A549 (cell line): ENCODE data around the gene HARBI1. TPM values are rescaled to one million over a fixed set of nuclear protein-coding genes. Genes with fewer than 3 reads are reported as not detected.

ENCODE experiments used
- ATAC-seq, 2 experiments: fragments of 200-7000 bp in 1 of 2; fragments of >200 bp in 1 of 2; cut with Nextera tagmentation in 1 of 2; cut with Tn5 transposase in 1 of 2; 3 replicates each; pipeline versions ENCODE4 v1.8.0 to v1.9.1; 2018 to 2020; ENCODE audit warnings: mild to moderate bottlenecking in 1 of 2, moderate library complexity in 1 of 2
- CTCF ChIA-PET: fragments of 300-600 bp; sonication (Branson Sonifier 250); formaldehyde crosslinking; extraction: SDS; loops from one replicate; lab custom pipeline; 2021; ENCODE audit warnings: antibody characterized with exemption, inconsistent platforms; lab: Yijun Ruan, JAX
- POLR2A ChIA-PET: fragments of 350-600 bp; formaldehyde crosslinking; extraction: SDS; loops from one replicate; lab custom pipeline; 2021; ENCODE audit warnings: antibody characterized with exemption, inconsistent platforms; lab: Yijun Ruan, JAX
- DNase-seq, 2 experiments: peaks; one replicate each; pipeline versions ENCODE4 v3.0.0 to v3.0.0-alpha.2; 2011 to 2016; ENCODE audit warnings: low read depth in 1 of 2, low spot score in 1 of 2
- FAIRE-seq: peaks from 2 replicates; lab custom pipeline; 2011; peaks lifted over from hg19 to GRCh38; lab: Jason Lieb, UNC
- H3K27ac ChIP-seq, 2 experiments: fragments of >200 bp; sonication (Bioruptor Twin); formaldehyde crosslinking; 3 replicates each; pipeline ENCODE4 v1.5.1; 2016 to 2017
- H3K4me1 ChIP-seq: fragments of >200 bp; sonication (Bioruptor Twin); formaldehyde crosslinking; 3 replicates; pipeline ENCODE4 v1.6.1; 2016
- H3K4me2 ChIP-seq: fragments of >200 bp; sonication (Bioruptor Twin); formaldehyde crosslinking; 3 replicates; pipeline ENCODE4 v1.6.1; 2016
- H3K4me3 ChIP-seq: fragments of >200 bp; sonication (Bioruptor Twin); formaldehyde crosslinking; 3 replicates; pipeline ENCODE4 v1.5.1; 2016
- H3K9me3 ChIP-seq: fragments of >200 bp; sonication (Bioruptor Twin); formaldehyde crosslinking; 3 replicates; pipeline ENCODE4 v1.6.1; 2016
- E2F6 ChIP-seq: IDR thresholded peaks from 2 replicates; pipeline ENCODE4 v1.6.1; 2012; ENCODE audit warnings: low read depth, borderline replicate concordance
- EHF ChIP-seq: fragments of 250-450 bp; sonication (Bioruptor Pico); IDR thresholded peaks from 2 replicates; pipeline ENCODE4 v1.5.0; 2020; ENCODE audit warnings: mild to moderate bottlenecking
- EHMT2 ChIP-seq: fragments of 200-600 bp; sonication (generic); IDR thresholded peaks from 2 replicates; pipeline ENCODE4 v1.6.1; 2016; ENCODE audit warnings: antibody characterized with exemption, low read depth, mild to moderate bottlenecking, moderate library complexity
- ESRRA ChIP-seq: fragments of 150-350 bp; IDR thresholded peaks from 2 replicates; pipeline ENCODE4 v1.6.1; 2014; ENCODE audit warnings: mild to moderate bottlenecking, low read length, borderline replicate concordance
- HDAC2 ChIP-seq: fragments of 200-600 bp; sonication (generic); IDR thresholded peaks from 2 replicates; pipeline ENCODE4 v1.6.1; 2016
- HOXA7 ChIP-seq: fragments of 250-450 bp; sonication (Bioruptor Pico); IDR thresholded peaks from 2 replicates; pipeline ENCODE4 v1.5.0; 2020; ENCODE audit warnings: mild to moderate bottlenecking, moderate library complexity
- HOXB13 ChIP-seq: fragments of 250-450 bp; sonication (Bioruptor Pico); IDR thresholded peaks from 2 replicates; pipeline ENCODE4 v1.5.0; 2020; ENCODE audit warnings: low read depth, mild to moderate bottlenecking, moderate library complexity
- HOXB5 ChIP-seq: fragments of 250-450 bp; sonication (Bioruptor Pico); IDR thresholded peaks from 2 replicates; pipeline ENCODE4 v1.5.0; 2020; ENCODE audit warnings: mild to moderate bottlenecking, moderate library complexity
- JUN ChIP-seq, 2 experiments: fragments of >200 bp; sonication (Bioruptor Twin); formaldehyde crosslinking; IDR thresholded peaks; 2 replicates in 1 of 2; 3 replicates in 1 of 2; pipeline ENCODE4 v1.6.1; 2016 to 2017
- JUNB ChIP-seq: fragments of >200 bp; sonication (Bioruptor Twin); formaldehyde crosslinking; IDR thresholded peaks from 2 replicates; pipeline ENCODE4 v1.6.1; 2016
- KDM1A ChIP-seq: fragments of 200-600 bp; sonication (generic); IDR thresholded peaks from 2 replicates; pipeline ENCODE4 v1.6.1; 2016; ENCODE audit warnings: low read depth, mild to moderate bottlenecking
- PBX3 ChIP-seq: IDR thresholded peaks from 2 replicates; pipeline ENCODE4 v1.6.1; 2012
- PHF8 ChIP-seq: fragments of 200-600 bp; sonication (generic); IDR thresholded peaks from 2 replicates; pipeline ENCODE4 v1.6.1; 2016; ENCODE audit warnings: low read depth, mild to moderate bottlenecking, antibody characterized with exemption, moderate library complexity, borderline replicate concordance
- POLR2AphosphoS2 ChIP-seq: conservative IDR thresholded peaks from 2 replicates; pipeline ENCODE4 v1.6.1; 2012; ENCODE audit warnings: low read length, improper control_type of control experiment, inconsistent platforms
- RCOR1 ChIP-seq: fragments of 150-350 bp; IDR thresholded peaks from 2 replicates; pipeline ENCODE4 v1.6.1; 2014; ENCODE audit warnings: antibody characterized with exemption, low read length, low read depth
- TP53 ChIP-seq: fragments of 250-450 bp; sonication (Bioruptor Pico); IDR thresholded peaks from 2 replicates; pipeline ENCODE4 v1.5.0; 2021; ENCODE audit warnings: mild to moderate bottlenecking, moderate library complexity
- ZC3H11A ChIP-seq: fragments of 450-650 bp; IDR thresholded peaks from 2 replicates; pipeline ENCODE4 v1.6.1; 2014; ENCODE audit warnings: antibody characterized with exemption, mild to moderate bottlenecking
- ZFP36 ChIP-seq: fragments of 450-650 bp; IDR thresholded peaks from 2 replicates; pipeline ENCODE4 v1.6.1; 2014; ENCODE audit warnings: borderline replicate concordance; ENCODE audit not compliant: partially characterized antibody
- WGBS: methylation state at CpG from one replicate; pipeline ENCODE4 v1.1.6; 2017; ENCODE audit errors: missing lambda C conversion rate; 5-methylcytosine and 5-hydroxymethylcytosine counted together
- polyA plus RNA-seq, 4 experiments: library from polyadenylated mRNA; depleted of rRNA in 3 of 4; stranded (reverse); fragments of >200 nt; fragmentation: RNase III in 1 of 4; extraction: RNeasy Plus Mini Kit Qiagen cat#74134 plus additional on column Dnase treatment in 1 of 4; gene quantifications; 2 replicates in 3 of 4; 3 replicates in 1 of 4; pipeline ENCODE4 v1.2.3, GENCODE V29; 2011 to 2017
- TF ChIP-seq, protein P1 (sequence below): fragments of >200 bp; sonication (Bioruptor Twin); formaldehyde crosslinking; IDR thresholded peaks from 2 replicates; pipeline ENCODE4 v1.6.1; 2016
- TF ChIP-seq, protein P2 (sequence below): fragments of 450-650 bp; IDR thresholded peaks from 2 replicates; pipeline ENCODE4 v1.6.1; 2014; ENCODE audit warnings: antibody characterized with exemption

The HARBI1 gene
- polyA plus RNA-seq, 2 of the 4 experiments (the other 2 are of a cell fraction), result 5.6 to 5.7 TPM

DNA sequence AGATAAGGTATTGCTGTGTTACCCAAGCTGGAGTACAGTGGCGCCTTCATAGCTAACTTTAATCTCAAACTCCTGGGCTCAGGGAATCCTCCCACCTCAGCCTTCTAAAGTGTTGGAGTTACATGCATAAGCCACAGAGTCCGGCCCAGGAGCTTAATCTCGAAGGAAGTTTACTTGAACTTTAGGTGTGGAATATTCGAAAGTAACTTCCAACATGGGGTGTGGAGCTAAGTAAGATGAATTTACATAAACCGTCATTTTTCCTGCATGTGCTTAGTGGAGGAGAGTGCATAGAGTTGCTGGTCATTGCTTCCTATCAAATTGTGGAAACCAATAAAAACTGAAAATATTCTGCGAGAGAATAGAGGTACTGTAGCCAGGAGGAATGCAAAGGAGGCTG, 1.8 kb upstream of the HARBI1 start:
- Histone ChIP-seq H3K27ac (no peak overlapping the region), H3K4me2 (peak overlapping the region; percentile 91), H3K9me3 (no peaks in the 10 kb centered on the region), H3K4me1 (peaks cover 18% of the 10 kb centered on the region; the same call in 2 of the 3 replicates), H3K4me3 (peak overlapping the region; percentile 96; the same call in 1 of the 3 replicates)
- FAIRE-seq, result no peak
- WGBS, result 66% methylated on average over 6 of the region's 6 CpGs
- CTCF ChIA-PET, result interaction anchor here (0.6 to 3.9 kb wide), 31 partner anchors 8 to 341 kb away, joined by 3 to 27 read pairs (median 6); partner anchors contain the start of gene AMBRA1
- DNase-seq, result no peak
- no peak for TF ChIP-seq ZC3H11A
- TF ChIP-seq KDM1A, result no peak
- no peak for TF ChIP-seq JUNB
- no peak for TF ChIP-seq PBX3
- no peak for TF ChIP-seq HOXB13 (CRISPR knock-in tag)
- no peak for TF ChIP-seq ESRRA
- TF ChIP-seq, protein P1, sequence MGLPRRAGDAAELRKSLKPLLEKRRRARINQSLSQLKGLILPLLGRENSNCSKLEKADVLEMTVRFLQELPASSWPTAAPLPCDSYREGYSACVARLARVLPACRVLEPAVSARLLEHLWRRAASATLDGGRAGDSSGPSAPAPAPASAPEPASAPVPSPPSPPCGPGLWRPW, result no peak
- TF ChIP-seq EHMT2, result no peak
- TF ChIP-seq E2F6, result no peak
- no peak for TF ChIP-seq EHF (CRISPR knock-in tag)
- TF ChIP-seq TP53 (CRISPR knock-in tag), result no peak
- TF ChIP-seq ZFP36, result no peak
- TF ChIP-seq, protein P2, sequence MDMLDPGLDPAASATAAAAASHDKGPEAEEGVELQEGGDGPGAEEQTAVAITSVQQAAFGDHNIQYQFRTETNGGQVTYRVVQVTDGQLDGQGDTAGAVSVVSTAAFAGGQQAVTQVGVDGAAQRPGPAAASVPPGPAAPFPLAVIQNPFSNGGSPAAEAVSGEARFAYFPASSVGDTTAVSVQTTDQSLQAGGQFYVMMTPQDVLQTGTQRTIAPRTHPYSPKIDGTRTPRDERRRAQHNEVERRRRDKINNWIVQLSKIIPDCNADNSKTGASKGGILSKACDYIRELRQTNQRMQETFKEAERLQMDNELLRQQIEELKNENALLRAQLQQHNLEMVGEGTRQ, result no peak
- no peak for ATAC-seq
- POLR2A ChIA-PET, result no interaction called here

DNA sequence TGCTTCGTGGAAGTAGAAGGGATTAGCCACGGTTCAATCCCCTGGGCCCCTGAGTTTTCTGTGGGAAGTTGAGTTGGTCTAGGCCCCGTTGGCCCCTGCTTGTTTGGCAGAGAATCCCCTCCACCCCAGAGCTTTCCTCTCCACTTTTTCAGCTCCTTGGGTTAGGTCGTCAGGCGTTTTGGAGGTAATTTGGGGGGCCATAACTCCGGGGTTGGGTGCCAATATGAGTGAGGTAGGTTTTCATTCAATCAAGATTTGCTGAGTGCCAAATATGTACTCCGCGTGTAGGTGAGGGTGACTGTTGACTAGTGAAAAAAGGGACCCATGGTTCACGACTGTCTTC, 916 bp upstream of the HARBI1 start:
- peak overlapping the region; percentile 96 to 99 for H3K27ac ChIP-seq
- TF ChIP-seq HOXA7 (no peak), ESRRA (no peak), JUN (IDR thresholded peaks at IDR 0.05) (no peak), HOXB5 (no peak), ZC3H11A (no peak), HOXB13 (CRISPR knock-in tag) (no peak), RCOR1 (no peak), HDAC2 (no peak), POLR2AphosphoS2 (no peak), TP53 (CRISPR knock-in tag) (no peak)
- TF ChIP-seq, all 56 proteins: peak for 0
- CTCF ChIA-PET, result interaction anchor here (0.6 to 3.9 kb wide), 40 partner anchors 9 to 340 kb away, joined by 3 to 27 read pairs (median 5); partner anchors contain the start of genes AMBRA1 and CHRM4
- POLR2A ChIA-PET, result no interaction called here
- no peaks in the 10 kb centered on the region for H3K9me3 ChIP-seq
- peak overlapping the region; percentile 96 for H3K4me3 ChIP-seq
- 3% methylated on average over 9 of the region's 9 CpGs for WGBS
- peak in 1 of 2 experiments; percentile 2; a peak in 4 of 6 replicates for ATAC-seq
- H3K4me2 ChIP-seq, result peak overlapping the region; percentile 91
- H3K4me1 ChIP-seq, result peaks cover 18% of the 10 kb centered on the region; the same call in 2 of the 3 replicates
- DNase-seq, result no peak
- FAIRE-seq, result no peak

DNA sequence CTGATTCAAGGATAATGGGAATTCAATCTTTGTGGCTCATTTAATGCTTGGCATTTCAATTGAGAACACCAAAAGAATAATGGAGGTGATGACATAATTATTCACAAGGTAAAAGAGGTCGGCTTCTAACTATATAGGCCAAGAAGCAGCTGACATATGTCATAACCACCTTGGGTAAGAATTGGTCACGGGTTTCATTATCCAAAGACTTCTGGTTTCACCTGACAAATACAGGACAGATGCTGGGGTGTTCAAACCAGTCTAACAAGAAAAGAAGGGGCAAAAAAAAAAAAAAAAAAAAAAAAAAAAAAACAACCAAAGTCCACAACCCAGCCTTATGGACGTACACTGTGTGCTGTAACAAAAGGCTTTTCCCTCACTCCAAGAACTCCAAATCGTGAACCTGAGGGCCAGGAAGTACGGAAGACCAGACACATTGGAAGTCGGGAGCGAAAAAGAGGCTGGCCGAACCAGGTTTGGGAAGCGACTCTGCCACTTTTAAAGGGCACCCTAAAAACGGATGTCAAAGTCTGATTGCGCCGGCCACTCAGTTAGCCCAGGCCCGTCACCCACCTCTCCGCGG, 385 bp downstream of the HARBI1 start:
- ChIA-PET CTCF (interaction anchor here (0.9 to 3.9 kb wide), 24 partner anchors 13 to 283 kb away, joined by 3 to 27 read pairs (median 5); partner anchors contain the start of gene CHRM4), POLR2A (interaction anchor here (1.2 kb wide), 1 partner anchor 23 kb away, joined by 3 read pairs; the partner anchor contains the start of gene AMBRA1)
- no peak for FAIRE-seq
- TF ChIP-seq PHF8 (peak; percentile 82), ESRRA (no peak)
- DNase-seq, result no peak
- peak overlapping the region; percentile 96 for H3K4me3 ChIP-seq
- no peak for ATAC-seq
- peak overlapping the region; percentile 96 to 99 for H3K27ac ChIP-seq
- no peaks in the 10 kb centered on the region for H3K9me3 ChIP-seq
- peak overlapping the region; percentile 82 for H3K4me2 ChIP-seq
- WGBS, result 3% methylated on average over 14 of the region's 15 CpGs
- peaks cover 21% of the 10 kb centered on the region; the same call in 2 of the 3 replicates for H3K4me1 ChIP-seq
